Small intestine (tissue), 7 donors: ENCODE data around the gene PHF3. TPM values are rescaled to one million over a fixed set of nuclear protein-coding genes. Genes with fewer than 3 reads are reported as not detected.

Experiments
- DNase-seq, 2 donors: peaks; one replicate each; pipeline versions ENCODE4 v3.0.0 to v3.0.0-alpha.2; 2013
- FAIRE-seq: peaks from 2 replicates; lab custom pipeline; 2012; peaks lifted over from hg19 to GRCh38; lab: Jason Lieb, UNC
- H3K27ac ChIP-seq, 3 donors: one replicate each; pipeline ENCODE4 v1.5.1; 2013; ENCODE audit warnings: low read length in 2 of 3, mild to moderate bottlenecking in 2 of 3, control low read depth in 1 of 3, inconsistent platforms in 1 of 3, low read depth in 1 of 3, moderate library complexity in 1 of 3
- H3K27me3 ChIP-seq, 3 donors: one replicate each; pipeline ENCODE4 v1.6.1; 2013; ENCODE audit warnings: low read length in 3 of 3, inconsistent platforms in 1 of 3; ENCODE audit not compliant: control insufficient read depth in 3 of 3, insufficient read depth in 3 of 3
- H3K36me3 ChIP-seq, 3 donors: one replicate each; pipeline ENCODE4 v1.6.1; 2013; ENCODE audit warnings: low read length in 3 of 3, inconsistent platforms in 1 of 3, low read depth in 1 of 3, mild to moderate bottlenecking in 1 of 3, moderate library complexity in 1 of 3; ENCODE audit not compliant: control insufficient read depth in 3 of 3, insufficient read depth in 2 of 3
- H3K4me1 ChIP-seq, 3 donors: one replicate each; pipeline ENCODE4 v1.6.1; 2013; ENCODE audit warnings: low read length in 2 of 3, inconsistent platforms in 1 of 3, low read depth in 1 of 3, mild to moderate bottlenecking in 1 of 3, moderate library complexity in 1 of 3; ENCODE audit not compliant: control insufficient read depth in 3 of 3, insufficient read depth in 2 of 3
- H3K4me3 ChIP-seq, 3 donors: one replicate each; pipeline ENCODE4 v1.5.1; 2013; ENCODE audit warnings: low read length in 3 of 3, control low read depth in 1 of 3, inconsistent platforms in 1 of 3, low read depth in 1 of 3, mild to moderate bottlenecking in 1 of 3, moderate library complexity in 1 of 3
- H3K9me3 ChIP-seq, 2 donors: one replicate each; pipeline ENCODE4 v1.6.1; 2013; ENCODE audit warnings: low read depth in 1 of 2, low read length in 1 of 2; ENCODE audit not compliant: control insufficient read depth in 2 of 2, insufficient read depth in 1 of 2
- WGBS, 3 donors: extraction: QIAGEN DNeasy Blood & Tissue Kit; methylation state at CpG; one replicate each; pipeline ENCODE4 v1.1.7; 2013; 5-methylcytosine and 5-hydroxymethylcytosine counted together
- polyA plus RNA-seq, 4 donors: library from polyadenylated mRNA; stranded (reverse) in 3 of 4; unstranded in 1 of 4; fragments of 200-250 nt in 3 of 4; fragments of 120-200 nt in 1 of 4; gene quantifications; one replicate each; pipeline versions ENCODE4 v1.2.1 to v1.2.3, GENCODE V29; 2013
- donor health status: healthy with polysubstance abuse.
- donor health status: control.
- donor health status: control.
- donor health status: Bipolar disorder and iron deficiency.
- donor health status: healthy.

Gene PHF3
- polyA plus RNA-seq, 4 donors, result 8.1 to 67.9 (median 10.9) TPM

- H3K36me3 ChIP-seq, result peaks cover 0 to 5% (median 0%) of the 10 kb centered on the region in 3 donors
- H3K27ac ChIP-seq, result peak overlapping the region; percentile 16 to 32 (median 17)
- DNase-seq, result peak in 1 of 2 donors; percentile 65
- H3K4me3 ChIP-seq, result no peak overlapping the region
- 15 to 43% (median 28%) methylated on average over 3 of the region's 3 CpGs for WGBS, 3 donors
- no peaks in the 10 kb centered on the region for H3K9me3 ChIP-seq
- FAIRE-seq, result no peak
- H3K4me1 ChIP-seq, result peaks cover 14 to 22% (median 19%) of the 10 kb centered on the region in 3 donors
- H3K27me3 ChIP-seq, result no peaks in the 10 kb centered on the region
Observed at GRCh38 chr6:63674635-63675034, 39.0 kb downstream of the PHF3 start.

GRCh38 chr6:63675138-63675537 is 39.5 kb downstream of the PHF3 start:
- 22 to 77% (median 56%) methylated on average over 1 of the region's 1 CpG for WGBS, 3 donors
- peaks cover 0 to 5% (median 0%) of the 10 kb centered on the region in 3 donors for H3K36me3 ChIP-seq
- no peak for FAIRE-seq
- H3K4me3 ChIP-seq, result no peak overlapping the region
- no peaks in the 10 kb centered on the region for H3K27me3 ChIP-seq
- H3K4me1 ChIP-seq, result peaks cover 14 to 22% (median 19%) of the 10 kb centered on the region in 3 donors
- H3K27ac ChIP-seq, result peak overlapping the region in 2 of 3 donors; percentile 17 to 48
- H3K9me3 ChIP-seq, result no peaks in the 10 kb centered on the region
- peak; percentile 38 to 53 for DNase-seq

- Histone ChIP-seq H3K27ac (peak overlapping the region in 2 of 3 donors; percentile 26 to 55), H3K9me3 (no peaks in the 10 kb centered on the region), H3K27me3 (no peaks in the 10 kb centered on the region), H3K4me1 (peaks cover 14 to 20% (median 19%) of the 10 kb centered on the region in 3 donors), H3K36me3 (peaks cover 0 to 5% (median 0%) of the 10 kb centered on the region in 3 donors), H3K4me3 (no peak overlapping the region)
- 69 to 82% (median 79%) methylated on average over 3 of the region's 3 CpGs for WGBS, 3 donors
- DNase-seq, result no peak
- no peak for FAIRE-seq
Observed at GRCh38 chr6:63676412-63677114, 41.0 kb downstream of the PHF3 start.

- H3K27ac ChIP-seq, result peak overlapping the region in 2 of 3 donors; percentile 26 to 58
- no peak for FAIRE-seq
- H3K27me3 ChIP-seq, result no peaks in the 10 kb centered on the region
- no peaks in the 10 kb centered on the region for H3K9me3 ChIP-seq
- no peak overlapping the region for H3K4me3 ChIP-seq
- peak; percentile 87 to 93 for DNase-seq
- H3K36me3 ChIP-seq, result no peaks in the 10 kb centered on the region
- peaks cover 14 to 20% (median 19%) of the 10 kb centered on the region in 3 donors for H3K4me1 ChIP-seq
- WGBS, 3 donors, result 29 to 32% (median 30%) methylated on average over 1 of the region's 1 CpG
Observed at GRCh38 chr6:63677282-63677681, 41.7 kb downstream of the PHF3 start.

- H3K4me3 ChIP-seq, result no peak overlapping the region
- FAIRE-seq (no peak), DNase-seq (no peak)
- H3K27me3 ChIP-seq, result no peaks in the 10 kb centered on the region
- H3K9me3 ChIP-seq, result no peaks in the 10 kb centered on the region
- WGBS, 3 donors, result 28 to 51% (median 47%) methylated on average over 1 of the region's 1 CpG
- H3K4me1 ChIP-seq, result peaks cover 0 to 5% (median 4%) of the 10 kb centered on the region in 3 donors
- H3K36me3 ChIP-seq, result peaks cover 2 to 4% (median 4%) of the 10 kb centered on the region in 3 donors
- H3K27ac ChIP-seq, result no peak overlapping the region
Observed at GRCh38 chr6:63683071-63683603, 47.5 kb downstream of the PHF3 start.

GRCh38 chr6:63685446-63686379 is 50.1 kb downstream of the PHF3 start:
- WGBS, 3 donors, result 71 to 85% (median 78%) methylated on average over 4 of the region's 4 CpGs
- Histone ChIP-seq H3K9me3 (no peaks in the 10 kb centered on the region), H3K36me3 (peaks cover 2 to 4% (median 4%) of the 10 kb centered on the region in 3 donors), H3K27me3 (no peaks in the 10 kb centered on the region), H3K27ac (peak overlapping the region in 1 of 3 donors; percentile 9), H3K4me1 (peaks cover 0 to 5% (median 4%) of the 10 kb centered on the region in 3 donors), H3K4me3 (no peak overlapping the region)
- no peak for FAIRE-seq
- DNase-seq, result peak; percentile 12 to 42

GRCh38 chr6:63689421-63689820 is 53.8 kb downstream of the PHF3 start:
- DNase-seq (no peak), FAIRE-seq (no peak)
- Histone ChIP-seq H3K4me3 (no peak overlapping the region), H3K9me3 (no peaks in the 10 kb centered on the region), H3K27me3 (no peaks in the 10 kb centered on the region), H3K36me3 (peaks cover 0 to 4% (median 4%) of the 10 kb centered on the region in 3 donors), H3K27ac (no peak overlapping the region), H3K4me1 (peaks cover 0 to 5% (median 4%) of the 10 kb centered on the region in 3 donors)
- 94 to 95% (median 95%) methylated on average over 2 of the region's 2 CpGs for WGBS, 3 donors

- Histone ChIP-seq H3K9me3 (no peaks in the 10 kb centered on the region), H3K4me1 (peaks cover 0 to 5% (median 4%) of the 10 kb centered on the region in 3 donors), H3K4me3 (no peak overlapping the region), H3K27me3 (no peaks in the 10 kb centered on the region), H3K36me3 (peaks cover 0 to 4% (median 0%) of the 10 kb centered on the region in 3 donors), H3K27ac (no peak overlapping the region)
- FAIRE-seq, result no peak
- no peak for DNase-seq
Observed at GRCh38 chr6:63690221-63690620, 54.6 kb downstream of the PHF3 start.
